Measurements from ENCODE around the gene MCTP1.

DNA sequence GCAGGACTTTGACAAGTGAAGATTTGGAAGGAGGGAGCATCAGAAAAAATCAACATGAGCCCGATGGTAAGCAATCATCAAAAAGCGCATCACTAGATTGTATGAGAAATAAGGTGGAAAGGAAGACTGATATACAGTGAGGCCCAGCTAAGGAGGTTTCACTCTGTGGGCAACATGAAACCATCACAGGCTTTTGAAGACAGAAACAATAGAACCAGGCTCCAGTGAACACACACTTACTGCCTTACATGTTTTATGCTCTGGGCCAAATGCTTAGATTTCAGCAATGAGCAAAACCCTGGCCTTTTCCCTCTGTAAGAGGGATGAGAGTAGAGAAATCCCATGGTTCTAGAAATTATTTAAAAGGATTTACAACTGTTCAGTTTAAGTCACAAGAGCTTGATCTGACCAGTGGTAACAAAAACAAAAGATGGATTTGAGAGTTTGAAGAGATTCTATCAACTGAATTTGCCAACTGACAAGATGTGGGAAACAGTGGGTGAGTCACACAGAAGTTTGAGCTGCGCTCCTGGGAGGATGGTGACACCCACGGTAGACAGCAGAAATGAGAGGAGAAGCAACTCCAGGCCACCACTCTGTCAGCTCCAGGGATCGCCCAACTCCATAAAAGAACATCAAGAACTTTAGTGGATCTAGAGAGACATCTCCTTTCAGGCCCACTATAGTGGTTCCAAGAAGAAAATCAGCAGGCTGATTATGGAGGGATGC, 261.8 kb downstream of the MCTP1 start:
- TF ChIP-seq HDGF (IDR thresholded peaks at IDR 0.05; ENCODE audit: borderline replicate concordance) (no peak), NFRKB (IDR thresholded peaks at IDR 0.05) (no peak), ELF4 (IDR thresholded peaks at IDR 0.05) (no peak), L3MBTL2 (conservative IDR thresholded peaks at IDR 0.05) (no peak), ZNF384 (IDR thresholded peaks at IDR 0.05) (no peak)
